ENCODE data around the gene CCSER1.

GRCh38 chr4:90152024-90152423, 24.8 kb downstream of the CCSER1 start:
- no peak for TF ChIP-seq CTCF (IDR thresholded peaks at IDR 0.05)
- no peak for TF ChIP-seq POLR2A (IDR thresholded peaks at IDR 0.05)
